NB4 (cell line): Measurements from ENCODE around the gene BICRA.
"Not testable (repeated sequence)": the region's sequence is repeated elsewhere in the genome, so short reads cannot be mapped to it uniquely, and the experiment has no call there.

Experiments
- DNase-seq: peaks from one replicate; pipeline ENCODE4 v3.0.0; 2010; ENCODE audit warnings: low read depth
- H3K4me3 ChIP-seq: one replicate; pipeline ENCODE4 v1.5.1; 2011; ENCODE audit warnings: mild to moderate bottlenecking, low read depth, low read length, moderate library complexity
- MYC ChIP-seq: IDR thresholded peaks from 2 replicates; pipeline ENCODE4 v1.6.1; 2011; ENCODE audit warnings: low read depth, low read length
- POLR2A ChIP-seq: IDR thresholded peaks from 2 replicates; pipeline ENCODE4 v1.6.1; 2011; ENCODE audit warnings: mild to moderate bottlenecking; ENCODE audit not compliant: insufficient read length; ENCODE audit errors: extremely low read depth
- TF ChIP-seq, protein P1 (sequence below): IDR thresholded peaks from one replicate; pipeline ENCODE4 v1.5.1; 2012; ENCODE audit warnings: low read depth, low read length
- TF ChIP-seq, protein P2 (sequence below): IDR thresholded peaks from 2 replicates; pipeline ENCODE4 v1.6.1; 2011; ENCODE audit warnings: low read depth, low read length

Gene BICRA

DNA sequence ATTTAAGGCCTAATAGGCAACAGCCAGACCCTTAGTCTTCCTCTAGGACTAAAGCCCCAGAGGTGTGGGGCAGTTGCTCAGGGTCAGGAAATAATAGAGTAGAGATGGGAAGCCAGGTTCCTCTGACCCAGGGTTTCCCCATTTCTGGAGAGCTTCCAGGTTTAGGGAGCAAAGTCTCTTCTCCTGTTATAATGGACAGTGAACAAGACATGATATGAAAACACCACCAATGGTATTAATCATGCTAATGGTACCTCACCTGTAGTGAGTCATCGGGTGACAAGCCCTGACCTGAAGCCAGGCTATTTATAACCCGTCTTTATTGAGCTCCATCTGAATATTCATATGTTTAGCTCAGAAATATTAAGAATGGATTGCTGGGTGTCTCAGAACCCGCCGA lies 24.6 kb downstream of the BICRA start:
- TF ChIP-seq, protein P1, sequence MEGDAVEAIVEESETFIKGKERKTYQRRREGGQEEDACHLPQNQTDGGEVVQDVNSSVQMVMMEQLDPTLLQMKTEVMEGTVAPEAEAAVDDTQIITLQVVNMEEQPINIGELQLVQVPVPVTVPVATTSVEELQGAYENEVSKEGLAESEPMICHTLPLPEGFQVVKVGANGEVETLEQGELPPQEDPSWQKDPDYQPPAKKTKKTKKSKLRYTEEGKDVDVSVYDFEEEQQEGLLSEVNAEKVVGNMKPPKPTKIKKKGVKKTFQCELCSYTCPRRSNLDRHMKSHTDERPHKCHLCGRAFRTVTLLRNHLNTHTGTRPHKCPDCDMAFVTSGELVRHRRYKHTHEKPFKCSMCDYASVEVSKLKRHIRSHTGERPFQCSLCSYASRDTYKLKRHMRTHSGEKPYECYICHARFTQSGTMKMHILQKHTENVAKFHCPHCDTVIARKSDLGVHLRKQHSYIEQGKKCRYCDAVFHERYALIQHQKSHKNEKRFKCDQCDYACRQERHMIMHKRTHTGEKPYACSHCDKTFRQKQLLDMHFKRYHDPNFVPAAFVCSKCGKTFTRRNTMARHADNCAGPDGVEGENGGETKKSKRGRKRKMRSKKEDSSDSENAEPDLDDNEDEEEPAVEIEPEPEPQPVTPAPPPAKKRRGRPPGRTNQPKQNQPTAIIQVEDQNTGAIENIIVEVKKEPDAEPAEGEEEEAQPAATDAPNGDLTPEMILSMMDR = no peak
- TF ChIP-seq POLR2A (no peak), MYC (no peak)
- TF ChIP-seq, protein P2, sequence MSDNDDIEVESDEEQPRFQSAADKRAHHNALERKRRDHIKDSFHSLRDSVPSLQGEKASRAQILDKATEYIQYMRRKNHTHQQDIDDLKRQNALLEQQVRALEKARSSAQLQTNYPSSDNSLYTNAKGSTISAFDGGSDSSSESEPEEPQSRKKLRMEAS = no peak
- H3K4me3 ChIP-seq = no peak overlapping the region
- no peak for DNase-seq

DNA sequence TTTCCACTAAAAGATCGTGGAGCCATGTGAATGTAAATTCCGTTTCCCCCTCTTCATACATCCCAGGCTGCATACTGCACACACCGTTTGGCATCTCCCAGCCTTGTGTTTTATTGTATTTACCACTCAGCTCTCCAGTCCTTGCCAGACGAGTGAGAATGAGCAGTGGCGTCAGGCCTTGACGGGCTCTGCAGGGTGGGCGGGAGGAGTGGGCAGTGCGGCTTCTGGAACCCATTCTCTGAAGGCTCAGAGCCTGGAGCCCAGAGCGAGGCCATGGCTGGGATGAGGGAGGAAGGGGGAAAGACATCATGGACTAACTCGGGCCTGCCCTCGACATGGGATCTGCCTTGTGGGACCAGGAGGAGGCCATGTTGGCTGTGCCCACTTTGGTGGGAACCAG lies 25.1 kb downstream of the BICRA start:
- no peak for TF ChIP-seq POLR2A
- no peak for TF ChIP-seq MYC
- TF ChIP-seq, protein P1 = no peak
- TF ChIP-seq, protein P2 = no peak
- H3K4me3 ChIP-seq = no peak overlapping the region
- DNase-seq = no peak

DNA sequence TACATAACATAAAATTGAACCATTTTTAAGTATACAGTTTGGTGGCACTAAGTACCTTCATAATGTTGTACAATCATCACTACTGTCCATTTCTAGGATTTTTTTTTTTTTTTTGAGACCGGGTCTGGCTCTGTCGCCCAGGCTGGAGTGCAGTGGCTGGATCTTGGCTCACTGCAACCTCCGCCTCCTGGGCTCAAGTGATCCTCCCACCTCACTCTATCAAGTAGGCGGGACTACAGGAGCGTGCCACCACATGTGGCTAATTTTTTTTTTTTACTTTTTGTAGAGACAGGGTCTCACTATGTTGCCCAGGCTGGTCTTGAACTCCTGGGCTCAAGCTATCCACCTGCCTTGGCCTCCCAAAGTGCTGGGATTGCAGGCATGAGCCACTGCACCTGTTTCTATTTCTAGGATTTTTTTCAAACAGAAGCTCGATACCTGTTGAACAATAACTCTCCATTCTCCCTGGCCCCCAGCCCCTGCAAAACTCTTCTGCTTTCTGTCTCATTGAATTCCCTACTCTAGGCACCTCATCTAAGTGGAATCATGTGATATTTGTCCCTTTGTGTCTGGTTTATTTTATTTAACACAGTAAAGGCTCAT lies 26.3 kb downstream of the BICRA start:
- DNase-seq, H3K4me3 ChIP-seq: not testable (repeated sequence)

DNA sequence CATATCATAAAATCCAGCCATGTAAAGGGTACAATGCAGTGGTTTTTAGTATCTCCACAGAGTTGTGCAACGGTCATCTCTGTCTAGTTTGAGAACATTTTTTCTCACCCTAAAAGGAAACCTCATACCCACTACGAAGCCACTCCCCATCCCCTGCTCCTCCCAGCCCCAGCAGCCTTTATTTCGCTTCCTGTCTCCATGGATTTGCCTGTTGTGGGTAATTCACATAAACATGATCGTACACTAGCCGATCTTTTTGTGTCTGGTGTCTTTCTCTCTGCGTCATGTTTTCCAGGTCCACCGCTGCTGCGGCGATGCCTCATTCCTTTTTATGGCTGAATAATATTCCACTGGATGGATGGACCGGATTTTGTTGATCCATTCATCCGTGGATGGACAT lies 28.6 kb downstream of the BICRA start:
- H3K4me3 ChIP-seq = no peak overlapping the region
- DNase-seq = peak; percentile 92
- TF ChIP-seq, protein P2 = no peak
- TF ChIP-seq POLR2A = no peak
- no peak for TF ChIP-seq MYC
- TF ChIP-seq, protein P1 = no peak

DNA sequence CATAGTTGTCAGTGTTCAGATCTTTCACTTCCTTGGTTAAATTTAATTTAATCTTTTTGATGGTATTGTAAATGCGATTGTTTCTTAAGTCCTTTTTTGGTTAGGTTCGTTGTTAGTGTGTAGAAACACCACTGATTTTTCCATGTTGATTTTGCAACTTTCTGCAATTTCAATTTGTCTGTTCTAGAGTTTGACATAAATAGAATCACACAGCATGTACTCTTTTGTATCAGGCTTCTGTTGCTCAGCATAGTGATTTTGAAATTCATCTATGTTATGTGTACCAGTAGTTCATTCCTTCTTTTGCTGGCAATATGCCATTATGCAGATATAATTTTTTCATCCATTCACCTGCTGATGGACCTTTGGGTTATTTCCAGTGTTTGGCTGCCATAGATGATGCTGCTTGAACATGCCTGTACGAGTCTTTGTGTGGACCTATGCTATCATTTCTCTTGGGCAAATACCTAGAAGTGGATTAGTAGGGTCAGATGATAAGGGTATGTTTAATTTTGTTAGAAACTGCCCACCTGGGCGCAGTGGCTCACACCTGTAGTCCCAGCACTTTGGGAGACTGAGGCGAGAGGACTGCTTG lies 33.1 kb downstream of the BICRA start:
- no peak overlapping the region for H3K4me3 ChIP-seq
- DNase-seq = no peak
- TF ChIP-seq, protein P2 = no peak
- TF ChIP-seq POLR2A = no peak
- TF ChIP-seq MYC = no peak
- TF ChIP-seq, protein P1 = no peak

DNA sequence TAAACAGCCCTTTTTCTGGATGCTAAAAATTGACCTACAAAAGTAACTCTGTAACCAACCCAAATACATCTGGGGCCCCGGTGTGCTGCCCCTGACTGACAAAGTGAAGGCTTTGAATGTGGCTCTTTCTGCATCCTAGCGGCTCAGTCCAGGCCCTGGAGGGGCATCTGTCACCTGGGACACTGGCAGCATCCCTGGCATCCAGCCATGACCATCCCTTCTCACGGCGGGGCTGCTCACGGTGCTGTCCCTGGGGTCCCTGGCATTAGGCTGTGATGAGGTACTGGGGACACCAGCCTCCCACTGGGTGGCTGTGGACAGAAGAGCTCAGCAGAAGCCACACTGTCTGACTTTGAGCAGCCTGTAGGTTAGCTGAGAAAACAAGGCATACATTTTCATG lies 34.3 kb downstream of the BICRA start:
- DNase-seq = no peak
- H3K4me3 ChIP-seq = no peak overlapping the region

More for the DNA sequence above, 34.3 kb downstream of the BICRA start:
- TF ChIP-seq, protein P1 = no peak
- TF ChIP-seq POLR2A (no peak), MYC (no peak)
- TF ChIP-seq, protein P2 = no peak
